HG03520 (cell line): ENCODE results near the gene CNTN4.
A peak's percentile ranks its signal among the peaks of the same experiment; 100 is the strongest.
"Not testable (repeated sequence)": the region's sequence is repeated elsewhere in the genome, so short reads cannot be mapped to it uniquely, and the experiment has no call there.

Experiments used
- ATAC-seq: cut with Tn5 transposase; IDR thresholded peaks from one replicate; pipeline ENCODE4 v1.9.1; 2021; ENCODE audit warnings: mild to moderate bottlenecking, moderate library complexity; ENCODE audit not compliant: unreplicated experiment

The CNTN4 gene

DNA sequence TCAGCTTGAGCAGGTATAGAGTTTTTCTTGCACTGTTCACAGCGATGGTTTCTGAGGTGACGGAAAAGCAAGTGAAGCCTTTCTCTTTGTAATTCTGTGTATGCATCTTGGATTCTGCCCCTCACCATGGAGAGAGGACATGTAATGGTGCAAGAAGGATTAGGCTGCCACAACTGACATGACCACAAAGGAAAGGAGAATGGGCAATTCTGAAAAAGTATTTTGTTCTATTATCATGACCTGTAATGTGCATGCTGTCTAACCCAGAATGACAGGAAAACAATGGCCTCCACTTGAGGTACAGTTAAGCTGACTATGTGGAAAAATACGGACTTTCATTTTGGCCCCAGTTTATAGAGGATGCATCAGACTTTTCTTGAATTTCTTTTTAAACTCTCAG lies 784.6 kb downstream of the CNTN4 start:
- no peak for ATAC-seq

GRCh38 chr3:2888592-2888991 lies 789.9 kb downstream of the CNTN4 start:
- no peak for ATAC-seq

DNA sequence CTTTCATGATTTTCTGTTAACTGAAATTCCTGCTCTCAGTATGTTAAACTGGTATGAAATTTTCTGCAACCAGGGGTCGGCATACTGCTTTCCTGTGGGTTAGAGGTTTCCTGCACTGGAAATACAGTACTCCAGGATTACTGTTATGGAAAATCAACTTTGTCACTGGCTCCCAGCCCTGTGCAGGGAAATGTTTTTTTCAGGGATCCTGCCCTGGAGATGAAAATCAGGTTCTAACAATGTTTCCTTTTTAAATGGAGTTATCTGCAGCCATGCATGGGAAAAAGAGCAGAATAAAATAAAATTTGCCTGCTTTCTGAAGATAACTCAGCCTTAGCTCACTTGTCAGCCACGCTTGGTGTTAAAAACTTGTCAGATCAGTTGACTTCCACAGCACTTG lies 791.1 kb downstream of the CNTN4 start:
- ATAC-seq: no peak

- no peak for ATAC-seq
These were observed 797.8 kb downstream of the CNTN4 start for GRCh38 chr3:2896308-2896939.

- ATAC-seq: no peak
These were observed 799.2 kb downstream of the CNTN4 start for GRCh38 chr3:2897821-2898220.

- ATAC-seq: no peak
These were observed 800.1 kb downstream of the CNTN4 start for GRCh38 chr3:2898591-2899353.

DNA sequence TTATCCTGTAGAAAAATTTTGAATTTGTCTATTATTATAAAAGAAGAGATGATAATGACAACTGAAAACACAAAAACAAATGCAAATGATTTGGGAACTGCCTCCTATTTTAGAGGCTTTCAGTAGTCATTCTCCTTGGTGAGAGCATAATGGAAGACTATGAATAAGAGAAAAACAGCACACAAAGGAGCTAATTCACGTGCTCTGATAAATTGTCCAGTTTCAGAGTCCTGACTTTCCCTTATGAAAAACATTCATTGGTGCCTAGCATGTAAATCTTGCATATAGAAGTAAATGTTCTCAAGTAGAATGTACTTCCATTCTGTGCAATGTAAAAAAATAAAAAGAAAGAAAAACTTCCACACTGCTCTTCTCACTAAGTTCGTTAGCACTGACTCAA lies 805.4 kb downstream of the CNTN4 start:
- ATAC-seq: no peak

DNA sequence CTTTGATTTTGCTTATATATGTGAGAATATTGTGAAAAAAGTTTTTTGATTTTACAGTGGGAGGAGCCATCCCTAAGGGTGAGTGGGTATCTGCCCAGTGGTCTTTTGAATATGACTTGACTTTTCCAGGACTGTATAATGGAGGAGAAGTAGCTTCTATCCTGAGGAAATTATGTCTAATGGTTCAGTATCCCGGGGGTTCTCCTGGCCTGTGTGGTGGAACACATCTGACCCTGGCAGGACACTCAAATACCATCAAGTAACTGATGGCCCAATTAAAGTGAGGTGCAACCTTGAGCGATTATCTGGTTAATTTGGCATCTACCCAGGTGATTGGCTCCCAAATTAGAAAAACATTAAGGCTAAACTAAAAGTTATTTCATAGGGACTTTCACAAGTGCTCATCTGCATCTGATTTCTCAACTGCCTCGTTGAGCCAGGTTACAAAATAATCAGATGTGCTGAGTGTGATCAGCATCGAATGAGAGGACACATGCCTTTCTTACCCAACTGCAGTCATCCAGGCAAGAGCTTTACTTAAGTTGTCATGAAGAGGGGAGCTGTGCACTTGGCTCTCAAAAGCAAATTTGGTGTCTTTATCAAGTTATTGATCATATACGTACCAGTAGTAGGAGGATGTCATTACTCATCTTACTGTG lies 810.2 kb downstream of the CNTN4 start:
- ATAC-seq: no peak

DNA sequence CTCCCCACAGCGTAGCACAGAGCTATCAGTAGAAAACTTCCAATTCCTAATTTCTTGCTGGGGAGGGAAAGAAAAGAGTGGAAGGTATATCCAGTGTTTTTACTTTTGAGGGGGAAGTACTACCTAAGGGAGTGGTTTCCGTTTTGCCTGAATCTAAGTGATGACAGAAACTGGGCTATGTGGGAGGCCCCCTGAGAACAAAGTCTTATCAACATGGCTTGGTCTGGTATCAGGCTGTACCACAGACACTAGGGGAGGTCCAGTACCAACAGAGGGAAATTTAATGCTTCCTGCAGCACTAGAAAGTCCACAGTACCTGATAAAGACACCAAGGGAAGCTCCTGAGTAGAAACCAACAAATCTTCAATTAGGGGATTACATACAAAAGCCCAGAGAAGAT lies 812.3 kb downstream of the CNTN4 start:
- ATAC-seq: no peak

DNA sequence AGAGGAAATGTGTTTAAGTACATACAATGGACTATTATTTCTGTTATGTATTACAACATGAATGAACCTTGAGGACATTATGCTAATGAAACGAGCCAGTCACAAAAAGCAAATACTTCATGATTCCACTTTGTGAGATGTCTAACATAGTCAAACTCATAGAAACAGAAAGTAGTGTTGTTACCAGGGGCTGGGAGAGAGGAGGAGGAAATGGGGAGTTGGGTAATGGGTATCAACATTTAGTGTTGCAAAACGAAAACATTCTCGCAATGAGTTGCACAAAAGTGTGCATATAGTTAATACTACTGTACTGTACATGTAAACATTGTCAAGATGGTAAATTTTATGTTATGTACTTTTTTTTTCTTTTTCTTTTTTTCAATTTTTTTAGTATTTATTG lies 817.2 kb downstream of the CNTN4 start:
- no peak for ATAC-seq

GRCh38 chr3:2916640-2917039 lies 818.0 kb downstream of the CNTN4 start:
- ATAC-seq: not testable (repeated sequence)

- no peak for ATAC-seq
These were observed 821.4 kb downstream of the CNTN4 start for GRCh38 chr3:2920103-2920502.

GRCh38 chr3:2921452-2921851 lies 822.8 kb downstream of the CNTN4 start:
- ATAC-seq: no peak

DNA sequence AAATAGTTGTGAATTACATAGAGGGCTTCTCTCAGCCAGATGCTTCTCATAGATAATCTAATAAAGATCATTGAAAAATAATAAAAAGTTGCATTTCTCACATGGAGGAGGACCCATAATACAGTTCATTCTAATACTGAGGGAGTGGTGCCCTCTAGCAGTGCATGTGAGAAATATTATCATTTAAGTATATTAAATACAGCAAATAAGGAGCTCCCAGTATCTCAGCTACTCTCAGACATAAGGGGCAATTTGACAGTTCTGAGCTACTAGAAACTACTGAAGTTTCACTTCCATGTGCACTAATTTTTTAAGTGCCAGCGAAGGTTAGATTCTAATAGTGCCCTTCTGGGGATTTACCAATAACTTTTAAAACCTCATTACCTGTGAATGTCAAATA lies 823.2 kb downstream of the CNTN4 start:
- ATAC-seq: peak; percentile 81

DNA sequence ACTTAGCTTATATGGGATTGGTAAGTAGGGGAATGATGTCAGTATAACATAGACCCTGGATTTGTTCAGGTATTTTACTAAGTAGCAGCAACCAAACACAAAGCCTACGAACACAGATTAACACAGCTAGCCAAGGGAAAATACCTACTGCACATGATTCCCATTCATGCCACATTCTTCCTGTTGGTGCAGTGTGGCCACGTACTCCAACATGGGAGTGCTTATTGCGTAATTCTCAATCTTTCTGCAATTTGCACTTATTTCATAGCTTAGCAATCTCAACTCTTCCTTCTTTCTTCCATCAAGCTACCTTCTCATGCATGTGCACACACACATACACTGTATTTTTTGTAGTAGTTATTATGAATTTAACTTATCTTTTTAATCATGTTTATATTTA lies 824.7 kb downstream of the CNTN4 start:
- ATAC-seq: no peak

- ATAC-seq: no peak
These were observed 828.6 kb downstream of the CNTN4 start for GRCh38 chr3:2927259-2927658.

DNA sequence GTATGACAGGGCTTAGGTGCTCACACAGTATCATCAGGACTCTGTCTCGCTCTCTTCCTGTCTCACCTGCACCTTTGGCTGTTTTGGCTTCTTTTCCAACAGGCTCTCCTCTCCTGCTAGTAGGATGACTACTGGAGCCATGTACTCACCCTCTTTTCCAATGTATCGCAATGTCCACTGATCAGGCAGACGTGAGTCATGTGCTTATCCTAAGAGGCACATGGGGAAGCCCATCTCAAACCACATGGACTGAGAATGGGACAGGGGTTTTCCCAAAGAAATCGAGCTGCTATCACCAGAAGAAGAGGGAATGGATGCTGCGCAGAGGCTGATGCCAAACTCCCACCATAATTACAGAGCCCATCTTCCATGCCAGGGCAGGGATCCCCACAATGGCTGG lies 830.9 kb downstream of the CNTN4 start:
- ATAC-seq: no peak

DNA sequence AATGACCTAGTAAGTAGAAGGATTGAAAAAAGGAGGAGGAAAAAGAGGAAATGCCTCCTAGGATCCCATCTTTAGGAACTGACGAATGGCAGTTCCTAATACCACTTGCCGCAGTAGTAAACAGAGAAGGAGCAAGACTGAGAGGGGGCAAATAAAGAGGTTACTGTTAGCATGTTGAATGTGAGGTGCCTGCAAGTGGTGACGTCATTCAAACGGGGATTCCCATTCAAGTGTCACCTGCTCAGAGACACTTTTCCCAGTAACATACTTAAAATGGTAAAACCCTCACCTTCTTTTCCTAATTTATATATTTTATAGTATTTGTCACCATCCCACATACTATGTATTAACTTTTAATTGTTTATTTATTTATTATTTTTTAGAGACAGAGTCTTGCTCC lies 832.6 kb downstream of the CNTN4 start:
- no peak for ATAC-seq

DNA sequence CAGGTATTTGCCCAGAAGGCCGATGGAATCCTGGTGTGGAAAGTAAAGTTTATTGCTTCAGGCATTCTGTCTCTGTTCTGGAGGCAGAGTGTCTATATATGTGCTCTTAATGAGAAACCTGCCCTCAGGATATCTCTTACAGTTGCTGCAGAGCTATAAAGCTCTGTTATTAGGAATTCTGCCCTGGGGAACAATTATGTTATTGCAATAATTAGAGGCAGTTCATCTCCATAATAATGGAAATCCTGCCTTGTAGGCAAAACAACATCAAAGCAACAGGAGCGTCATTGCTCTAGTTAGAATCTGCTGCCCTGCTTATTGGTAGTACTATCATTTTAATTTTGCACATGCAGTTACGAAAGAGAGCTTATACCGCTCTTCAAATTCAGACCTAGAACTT lies 835.9 kb downstream of the CNTN4 start:
- ATAC-seq: no peak

DNA sequence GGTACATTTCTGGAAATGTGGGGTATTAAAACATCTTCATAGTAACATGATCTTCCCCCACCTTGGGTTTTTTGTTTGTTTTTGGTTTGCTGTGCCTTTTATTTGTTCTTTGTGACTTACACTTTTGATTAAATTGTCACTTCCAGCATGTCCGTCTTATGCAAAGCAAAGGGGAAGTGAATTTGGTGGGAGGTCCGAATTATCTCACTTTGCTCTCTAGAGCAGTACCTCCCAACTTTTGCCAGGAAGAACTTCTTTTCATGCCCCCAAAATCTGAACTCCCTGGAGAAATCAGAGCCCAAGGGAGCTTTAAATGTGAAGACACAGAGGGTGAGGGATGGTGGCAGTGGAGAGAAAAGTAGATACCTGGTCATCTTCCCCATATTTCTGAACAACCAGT lies 838.4 kb downstream of the CNTN4 start:
- ATAC-seq: no peak

DNA sequence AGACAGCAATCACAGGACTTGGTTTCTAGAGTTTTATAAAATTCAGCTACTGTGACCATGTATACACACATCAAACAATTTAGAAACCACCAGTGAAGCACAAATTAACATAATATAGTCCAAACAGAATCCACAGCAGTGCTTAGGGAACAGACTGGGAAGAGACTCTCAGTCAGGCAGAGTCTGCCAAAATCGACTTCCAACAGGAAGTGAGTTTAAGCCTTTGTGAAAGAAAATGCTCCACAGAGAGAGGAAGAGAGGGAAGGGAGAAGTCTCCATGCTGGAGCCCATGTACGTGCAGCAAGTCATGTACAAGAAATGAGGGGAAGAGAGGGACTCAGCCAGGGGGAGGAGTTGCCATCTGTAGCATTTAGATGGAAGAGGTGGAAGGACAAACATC lies 838.9 kb downstream of the CNTN4 start:
- no peak for ATAC-seq

GRCh38 chr3:2938711-2939110 lies 840.0 kb downstream of the CNTN4 start:
- ATAC-seq: no peak
